K562 (cell line): ENCODE data around the gene LRRC26. TPM values are rescaled to one million over a fixed set of nuclear protein-coding genes. Genes with fewer than 3 reads are reported as not detected.

ENCODE experiments used
- CHD4 ChIP-seq: fragments of 200-600 bp; sonication (generic); IDR thresholded peaks from 3 replicates; pipeline ENCODE4 v1.6.1; 2012; ENCODE audit warnings: low read depth, mild to moderate bottlenecking, mixed read lengths, low read length, inconsistent platforms; ENCODE audit not compliant: insufficient read depth, insufficient replicate concordance, poor library complexity, severe bottlenecking
- E2F8 ChIP-seq: fragments of 450-650 bp; IDR thresholded peaks from 2 replicates; pipeline ENCODE4 v1.7.1; 2018; ENCODE audit warnings: mild to moderate bottlenecking, low read depth; ENCODE audit not compliant: partially characterized antibody
- KLF16 ChIP-seq: IDR thresholded peaks from 2 replicates; pipeline ENCODE4 v1.6.1; 2016; ENCODE audit warnings: antibody characterized with exemption
- POLR2AphosphoS2 ChIP-seq: IDR thresholded peaks from 2 replicates; pipeline ENCODE4 v1.6.1; 2012; ENCODE audit warnings: low read length, improper control_type of control experiment
- RERE ChIP-seq: sonication (generic); formaldehyde crosslinking; IDR thresholded peaks from 2 replicates; pipeline ENCODE4 v1.8.0; 2023; ENCODE audit warnings: missing genetic modification reagents, mild to moderate bottlenecking, borderline replicate concordance
- SAFB ChIP-seq: fragments of 200-400 bp; formaldehyde crosslinking; IDR thresholded peaks from 2 replicates; pipeline ENCODE4 v1.6.1; 2017; ENCODE audit warnings: low read depth, low read length, borderline replicate concordance
- YY1 ChIP-seq, 3 experiments: IDR thresholded peaks; 2 replicates each; pipeline ENCODE4 v1.6.1; 2011; ENCODE audit warnings: low read length in 2 of 3, mild to moderate bottlenecking in 2 of 3, moderate library complexity in 2 of 3, borderline replicate concordance in 1 of 3, control low read depth in 1 of 3, low read depth in 1 of 3; ENCODE audit not compliant: insufficient read depth in 3 of 3, insufficient replicate concordance in 2 of 3, control insufficient read depth in 1 of 3, insufficient read length in 1 of 3; ENCODE audit errors: extremely low read depth in 1 of 3
- ZBTB8A ChIP-seq: fragments of 450-650 bp; IDR thresholded peaks from 2 replicates; pipeline ENCODE4 v1.6.1; 2018; ENCODE audit warnings: mild to moderate bottlenecking, moderate library complexity; ENCODE audit not compliant: partially characterized antibody
- ZNF561 ChIP-seq: fragments of 450-650 bp; formaldehyde crosslinking; conservative IDR thresholded peaks from 2 replicates; pipeline ENCODE4 v1.4.0; 2020; ENCODE audit warnings: mild to moderate bottlenecking, moderate library complexity
- polyA plus RNA-seq, 8 experiments: library from polyadenylated mRNA; depleted of rRNA in 4 of 8; stranded (reverse) in 5 of 8; unstranded in 3 of 8; fragments of >200 nt; fragmentation: Nextera tagmentation in 2 of 8; fragmentation: Illumina TruSeq in 1 of 8; extraction: Ambion mirVana in 2 of 8; extraction: Trizol in 1 of 8; gene quantifications; 2 replicates each; pipeline versions ENCODE4 v1.2.1 to v1.2.3, GENCODE V29; 2011 to 2014; ENCODE audit warnings: inconsistent platforms in 1 of 8, missing spikeins in 1 of 8
- total RNA-seq, 7 experiments: library from RNA; depleted of rRNA in 6 of 7; stranded (reverse); fragments of >200 nt in 6 of 7; fragmentation: Illumina TruSeq in 2 of 7; extraction: Trizol in 2 of 7; gene quantifications; 2 replicates each; pipeline versions ENCODE4 v1.2.1 to v1.2.3, GENCODE V29; 2011 to 2021; ENCODE audit warnings: low replicate concordance in 1 of 7
- TF ChIP-seq, protein P1 (sequence below), 3 experiments: IDR thresholded peaks in 2 of 3; conservative IDR thresholded peaks in 1 of 3; 2 replicates each; pipeline ENCODE4 v1.5.1; 2011 to 2012; ENCODE audit warnings: low read length in 3 of 3, mild to moderate bottlenecking in 3 of 3, control low read depth in 2 of 3, improper control_type of control experiment in 1 of 3, inconsistent platforms in 1 of 3, low read depth in 1 of 3, mixed read lengths in 1 of 3, moderate library complexity in 1 of 3; ENCODE audit not compliant: insufficient read depth in 2 of 3
- TF ChIP-seq, protein P2 (sequence below): sonication (generic); formaldehyde crosslinking; IDR thresholded peaks from 2 replicates; pipeline ENCODE4 v1.8.1; 2023; ENCODE audit warnings: mild to moderate bottlenecking, missing genetic modification reagents

Gene LRRC26
- total and polyA plus RNA-seq, 9 of the 15 experiments (the other 6 are each of a cell fraction or from before 2014, with no cell fraction given) = not detected

DNA sequence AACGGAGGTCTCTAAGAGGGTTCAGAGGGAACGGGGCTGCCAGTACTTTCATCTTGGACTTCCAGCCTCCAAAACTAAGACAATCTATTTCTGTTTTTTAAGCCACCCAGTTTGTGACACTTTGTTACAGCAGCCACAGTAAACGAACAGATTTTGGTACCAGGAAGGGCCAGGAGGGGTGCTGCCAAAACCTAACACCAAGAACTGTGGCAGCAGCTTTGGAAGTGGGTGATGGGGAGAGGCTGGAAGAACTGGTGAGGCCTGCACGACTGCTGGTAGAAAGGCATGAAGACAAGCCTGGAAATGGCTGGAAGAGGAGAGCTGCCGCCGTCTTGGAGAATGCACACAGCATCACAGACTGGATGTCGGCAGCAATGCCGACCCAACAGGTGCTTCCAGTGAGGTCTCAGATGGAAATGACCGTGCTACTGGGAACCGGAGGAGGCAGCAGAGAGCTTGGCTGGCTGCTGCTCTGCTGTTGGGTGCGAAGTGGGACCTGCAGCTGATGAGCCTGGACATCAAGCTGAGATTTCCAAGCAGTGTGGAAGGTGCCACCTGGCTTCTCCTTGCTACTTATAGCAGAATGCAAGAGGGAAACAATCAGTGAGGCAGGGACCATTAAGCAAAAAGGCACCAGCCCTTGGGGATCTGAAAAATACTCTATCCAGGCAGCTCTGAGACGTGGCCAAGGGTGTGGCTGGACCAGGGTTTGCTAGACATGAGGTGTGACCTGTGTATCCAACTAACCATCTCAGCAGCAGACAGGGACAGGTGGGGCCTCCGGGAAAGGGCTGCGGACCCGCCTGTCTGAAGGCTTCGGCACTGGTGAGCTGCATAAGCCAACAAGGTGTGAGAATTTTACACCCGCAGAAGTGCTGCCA, 6.7 kb upstream of the LRRC26 start (continued):
- TF ChIP-seq, protein P1, sequence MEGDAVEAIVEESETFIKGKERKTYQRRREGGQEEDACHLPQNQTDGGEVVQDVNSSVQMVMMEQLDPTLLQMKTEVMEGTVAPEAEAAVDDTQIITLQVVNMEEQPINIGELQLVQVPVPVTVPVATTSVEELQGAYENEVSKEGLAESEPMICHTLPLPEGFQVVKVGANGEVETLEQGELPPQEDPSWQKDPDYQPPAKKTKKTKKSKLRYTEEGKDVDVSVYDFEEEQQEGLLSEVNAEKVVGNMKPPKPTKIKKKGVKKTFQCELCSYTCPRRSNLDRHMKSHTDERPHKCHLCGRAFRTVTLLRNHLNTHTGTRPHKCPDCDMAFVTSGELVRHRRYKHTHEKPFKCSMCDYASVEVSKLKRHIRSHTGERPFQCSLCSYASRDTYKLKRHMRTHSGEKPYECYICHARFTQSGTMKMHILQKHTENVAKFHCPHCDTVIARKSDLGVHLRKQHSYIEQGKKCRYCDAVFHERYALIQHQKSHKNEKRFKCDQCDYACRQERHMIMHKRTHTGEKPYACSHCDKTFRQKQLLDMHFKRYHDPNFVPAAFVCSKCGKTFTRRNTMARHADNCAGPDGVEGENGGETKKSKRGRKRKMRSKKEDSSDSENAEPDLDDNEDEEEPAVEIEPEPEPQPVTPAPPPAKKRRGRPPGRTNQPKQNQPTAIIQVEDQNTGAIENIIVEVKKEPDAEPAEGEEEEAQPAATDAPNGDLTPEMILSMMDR (IDR thresholded peaks at IDR 0.05 in 2 of 3, conservative IDR thresholded peaks at IDR 0.05 in 1 of 3; ENCODE audit: insufficient read depth in 2 of 3, low read depth in 1 of 3, low read length in 3 of 3) = peak; percentile 73 to 82 (median 82)
- TF ChIP-seq E2F8 (peak; percentile 23), ZBTB8A (no peak), KLF16 (no peak), CHD4 (no peak), RERE (CRISPR knock-in tag) (0 out of 2 replicates have a peak, but pooled peaks have one; percentile 66), SAFB (no peak), ZNF561 (CRISPR knock-in tag) (no peak), YY1 (IDR thresholded peaks at IDR 0.05; ENCODE audit: borderline replicate concordance in 1 of 3, control insufficient read depth in 1 of 3, extremely low read depth in 1 of 3, insufficient read depth in 3 of 3, insufficient read length in 1 of 3, insufficient replicate concordance in 2 of 3, low read depth in 1 of 3, low read length in 2 of 3) (peak in 1 of 3 experiments; percentile 40), POLR2AphosphoS2 (0 out of 2 replicates have a peak, but pooled peaks have one; percentile 59)
- TF ChIP-seq, protein P2, sequence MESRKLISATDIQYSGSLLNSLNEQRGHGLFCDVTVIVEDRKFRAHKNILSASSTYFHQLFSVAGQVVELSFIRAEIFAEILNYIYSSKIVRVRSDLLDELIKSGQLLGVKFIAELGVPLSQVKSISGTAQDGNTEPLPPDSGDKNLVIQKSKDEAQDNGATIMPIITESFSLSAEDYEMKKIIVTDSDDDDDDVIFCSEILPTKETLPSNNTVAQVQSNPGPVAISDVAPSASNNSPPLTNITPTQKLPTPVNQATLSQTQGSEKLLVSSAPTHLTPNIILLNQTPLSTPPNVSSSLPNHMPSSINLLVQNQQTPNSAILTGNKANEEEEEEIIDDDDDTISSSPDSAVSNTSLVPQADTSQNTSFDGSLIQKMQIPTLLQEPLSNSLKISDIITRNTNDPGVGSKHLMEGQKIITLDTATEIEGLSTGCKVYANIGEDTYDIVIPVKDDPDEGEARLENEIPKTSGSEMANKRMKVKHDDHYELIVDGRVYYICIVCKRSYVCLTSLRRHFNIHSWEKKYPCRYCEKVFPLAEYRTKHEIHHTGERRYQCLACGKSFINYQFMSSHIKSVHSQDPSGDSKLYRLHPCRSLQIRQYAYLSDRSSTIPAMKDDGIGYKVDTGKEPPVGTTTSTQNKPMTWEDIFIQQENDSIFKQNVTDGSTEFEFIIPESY = peak; percentile 46; the same call in 1 of the 2 replicates
